MM.1S (cell line): ENCODE results near the gene ZC3H12C.

Experiments used
- DNase-seq: peaks from one replicate; pipeline ENCODE4 v3.0.0-alpha.2; 2015
- H2AFZ ChIP-seq: fragments of 300-600 bp; sonication (generic); 2 replicates; pipeline ENCODE4 v1.6.0; 2016; ENCODE audit warnings: antibody characterized with exemption, low read length
- H3F3A ChIP-seq: fragments of 300-600 bp; sonication (generic); 2 replicates; pipeline ENCODE4 v1.6.1; 2016; ENCODE audit warnings: mild to moderate bottlenecking, antibody characterized with exemption, low read length, moderate library complexity, mixed read lengths; ENCODE audit not compliant: insufficient read depth
- H3K27ac ChIP-seq: fragments of 300-600 bp; sonication (generic); 2 replicates; pipeline ENCODE4 v1.5.1; 2016; ENCODE audit warnings: mild to moderate bottlenecking, low read length
- H3K27me3 ChIP-seq: fragments of 300-600 bp; sonication (generic); replicated peaks from 2 replicates; pipeline ENCODE4 v1.6.0; 2016; ENCODE audit warnings: low read length; ENCODE audit not compliant: insufficient read depth
- H3K36me3 ChIP-seq: fragments of 300-600 bp; sonication (generic); replicated peaks from 2 replicates; pipeline ENCODE4 v1.6.1; 2016; ENCODE audit warnings: mild to moderate bottlenecking, low read length, mixed read lengths; ENCODE audit not compliant: insufficient read depth
- H3K4me1 ChIP-seq: fragments of 300-600 bp; sonication (generic); 2 replicates; pipeline ENCODE4 v1.6.1; 2016; ENCODE audit warnings: low read length, mixed read lengths
- H3K4me2 ChIP-seq: fragments of 300-600 bp; sonication (generic); 2 replicates; pipeline ENCODE4 v1.6.0; 2016; ENCODE audit warnings: low read depth, low read length
- H3K4me3 ChIP-seq: fragments of 300-600 bp; sonication (generic); 2 replicates; pipeline ENCODE4 v1.5.1; 2016; ENCODE audit warnings: low read length, mixed read lengths
- H3K79me2 ChIP-seq: fragments of 300-600 bp; sonication (generic); 2 replicates; pipeline ENCODE4 v1.6.1; 2016; ENCODE audit warnings: mixed run types, low read length, mixed read lengths
- H3K9ac ChIP-seq: fragments of 300-600 bp; sonication (generic); 2 replicates; pipeline ENCODE4 v1.6.1; 2016; ENCODE audit warnings: low read length, mixed read lengths
- H3K9me2 ChIP-seq: fragments of 300-600 bp; sonication (generic); replicated peaks from 2 replicates; pipeline ENCODE4 v1.6.1; 2016; ENCODE audit warnings: mild to moderate bottlenecking, low read length, mixed read lengths; ENCODE audit not compliant: insufficient read depth
- H3K9me3 ChIP-seq: fragments of 300-600 bp; sonication (generic); replicated peaks from 2 replicates; pipeline ENCODE4 v1.6.1; 2016; ENCODE audit warnings: mild to moderate bottlenecking, low read length, mixed read lengths; ENCODE audit not compliant: insufficient read depth
- H4K20me1 ChIP-seq: fragments of 300-600 bp; sonication (generic); 2 replicates; pipeline ENCODE4 v1.6.1; 2016; ENCODE audit warnings: mild to moderate bottlenecking, low read length, moderate library complexity, mixed read lengths; ENCODE audit not compliant: insufficient read depth
- EZH2 ChIP-seq: fragments of 300-600 bp; sonication (generic); optimal IDR thresholded peaks from 2 replicates; pipeline ENCODE3; 2017; ENCODE audit warnings: low read depth, mild to moderate bottlenecking, antibody characterized with exemption, low read length, mixed read lengths
- EZH2phosphoT487 ChIP-seq: fragments of 300-600 bp; sonication (generic); IDR thresholded peaks from 2 replicates; pipeline ENCODE4 v1.6.1; 2018; ENCODE audit warnings: antibody characterized with exemption, low read length
- TF ChIP-seq, protein P1 (sequence below): fragments of 300-600 bp; sonication (generic); IDR thresholded peaks from 2 replicates; pipeline ENCODE4 v1.5.1; 2016; ENCODE audit warnings: antibody characterized with exemption, low read length, mixed read lengths

Gene ZC3H12C

DNA sequence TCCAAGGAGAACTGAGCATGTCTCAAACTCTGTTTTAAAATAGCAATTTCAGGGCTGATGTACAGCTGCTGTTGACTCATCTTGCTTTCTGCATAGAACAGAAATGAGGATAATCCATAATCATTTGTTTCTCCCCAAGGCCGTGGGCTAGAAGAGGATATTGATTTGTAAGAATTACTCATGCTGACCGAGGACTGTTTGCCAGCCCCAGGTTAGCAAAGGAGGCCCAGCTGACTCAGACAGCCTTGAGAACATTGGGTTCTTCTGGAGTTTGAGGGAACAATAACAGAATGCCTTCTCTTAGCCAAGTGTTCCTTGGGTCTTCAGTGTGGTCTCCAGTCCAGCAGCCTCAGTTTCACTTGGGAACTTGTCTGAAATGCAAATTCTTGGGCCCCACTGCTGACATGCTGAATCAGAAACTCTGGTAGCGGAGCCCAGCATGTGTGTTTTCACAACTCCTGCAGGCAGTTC lies 92.0 kb downstream of the ZC3H12C start:
- H2AFZ ChIP-seq: no peak overlapping the region
- TF ChIP-seq, protein P1, sequence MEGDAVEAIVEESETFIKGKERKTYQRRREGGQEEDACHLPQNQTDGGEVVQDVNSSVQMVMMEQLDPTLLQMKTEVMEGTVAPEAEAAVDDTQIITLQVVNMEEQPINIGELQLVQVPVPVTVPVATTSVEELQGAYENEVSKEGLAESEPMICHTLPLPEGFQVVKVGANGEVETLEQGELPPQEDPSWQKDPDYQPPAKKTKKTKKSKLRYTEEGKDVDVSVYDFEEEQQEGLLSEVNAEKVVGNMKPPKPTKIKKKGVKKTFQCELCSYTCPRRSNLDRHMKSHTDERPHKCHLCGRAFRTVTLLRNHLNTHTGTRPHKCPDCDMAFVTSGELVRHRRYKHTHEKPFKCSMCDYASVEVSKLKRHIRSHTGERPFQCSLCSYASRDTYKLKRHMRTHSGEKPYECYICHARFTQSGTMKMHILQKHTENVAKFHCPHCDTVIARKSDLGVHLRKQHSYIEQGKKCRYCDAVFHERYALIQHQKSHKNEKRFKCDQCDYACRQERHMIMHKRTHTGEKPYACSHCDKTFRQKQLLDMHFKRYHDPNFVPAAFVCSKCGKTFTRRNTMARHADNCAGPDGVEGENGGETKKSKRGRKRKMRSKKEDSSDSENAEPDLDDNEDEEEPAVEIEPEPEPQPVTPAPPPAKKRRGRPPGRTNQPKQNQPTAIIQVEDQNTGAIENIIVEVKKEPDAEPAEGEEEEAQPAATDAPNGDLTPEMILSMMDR: no peak
- TF ChIP-seq EZH2: no peak
- no peak for TF ChIP-seq EZH2phosphoT487
- H3F3A ChIP-seq: no peaks in the 10 kb centered on the region
- no peak overlapping the region for H3K4me3 ChIP-seq
- no peaks in the 10 kb centered on the region for H4K20me1 ChIP-seq
- no peaks in the 10 kb centered on the region for H3K9me2 ChIP-seq
- H3K4me2 ChIP-seq: no peak overlapping the region
- no peak for DNase-seq
- H3K27ac ChIP-seq: no peak overlapping the region
- no peaks in the 10 kb centered on the region for H3K27me3 ChIP-seq
- no peaks in the 10 kb centered on the region for H3K79me2 ChIP-seq
- H3K9ac ChIP-seq: no peak overlapping the region
- H3K36me3 ChIP-seq: no peaks in the 10 kb centered on the region
- H3K4me1 ChIP-seq: no peaks in the 10 kb centered on the region
- no peaks in the 10 kb centered on the region for H3K9me3 ChIP-seq

DNA sequence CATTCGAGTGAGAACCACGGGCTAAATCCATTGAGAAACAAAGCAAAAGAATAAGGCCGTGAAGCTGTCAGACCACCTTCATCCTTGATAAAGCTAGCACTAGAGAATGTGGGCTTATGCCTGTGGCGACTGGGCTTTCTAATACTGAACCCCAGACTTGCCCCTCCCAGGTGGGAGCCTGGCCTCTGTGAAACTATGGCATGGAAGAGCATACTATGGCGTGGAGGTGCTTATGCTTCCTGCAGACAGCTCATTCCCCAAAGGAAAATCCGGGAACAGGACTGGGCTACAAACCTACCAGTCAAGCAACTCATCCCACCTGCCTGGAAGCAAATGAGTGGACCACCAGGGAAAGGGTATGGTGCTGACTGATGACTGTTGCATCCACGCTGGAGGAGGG lies 92.4 kb downstream of the ZC3H12C start:
- DNase-seq: no peak
- Histone ChIP-seq H2AFZ (no peak overlapping the region), H3K79me2 (no peaks in the 10 kb centered on the region), H3K4me1 (0 out of 2 replicates have a peak, but pooled peaks cover 3% of the 10 kb centered on the region), H3K27me3 (no peaks in the 10 kb centered on the region), H3K27ac (no peak overlapping the region), H3K9me2 (no peaks in the 10 kb centered on the region), H4K20me1 (no peaks in the 10 kb centered on the region), H3K4me2 (no peak overlapping the region), H3K9me3 (no peaks in the 10 kb centered on the region), H3K4me3 (no peak overlapping the region), H3K9ac (no peak overlapping the region), H3K36me3 (no peaks in the 10 kb centered on the region), H3F3A (no peaks in the 10 kb centered on the region)
- TF ChIP-seq, protein P1: no peak
- TF ChIP-seq EZH2 (no peak), EZH2phosphoT487 (no peak)

DNA sequence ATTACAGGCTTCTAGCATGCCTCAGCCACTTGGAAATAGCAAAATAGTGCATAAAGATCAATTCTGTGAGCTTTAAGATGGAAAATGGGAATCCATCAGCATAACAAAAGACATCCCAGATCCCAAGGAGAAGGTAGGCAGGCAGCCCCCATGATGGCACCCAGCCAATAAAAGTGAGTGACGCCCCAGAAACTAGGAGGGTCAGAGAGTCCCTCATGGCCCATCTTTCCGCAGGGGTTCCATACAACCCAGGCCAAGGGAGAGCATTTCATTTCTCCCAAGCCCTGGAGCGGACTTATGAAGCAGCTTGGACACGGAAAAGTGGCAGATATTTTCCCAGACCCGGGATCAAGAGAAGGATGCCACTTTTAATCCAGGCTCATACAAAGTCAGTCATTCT lies 93.3 kb downstream of the ZC3H12C start:
- Histone ChIP-seq H3F3A (no peaks in the 10 kb centered on the region), H3K9me2 (no peaks in the 10 kb centered on the region), H3K36me3 (no peaks in the 10 kb centered on the region), H3K9me3 (no peaks in the 10 kb centered on the region), H4K20me1 (no peaks in the 10 kb centered on the region), H2AFZ (no peak overlapping the region), H3K27ac (no peak overlapping the region), H3K9ac (no peak overlapping the region), H3K4me1 (0 out of 2 replicates have a peak, but pooled peaks cover 4% of the 10 kb centered on the region), H3K27me3 (no peaks in the 10 kb centered on the region), H3K4me2 (no peak overlapping the region), H3K4me3 (no peak overlapping the region), H3K79me2 (no peaks in the 10 kb centered on the region)
- TF ChIP-seq EZH2phosphoT487 (no peak), EZH2 (no peak)
- TF ChIP-seq, protein P1: no peak
- DNase-seq: no peak
